IPS-NIHi7 (cell line): ENCODE results near the gene NMRK1.
A peak's percentile ranks its signal among the peaks of the same experiment; 100 is the strongest.

Experiments
- DNase-seq: peaks from one replicate; pipeline ENCODE4 v3.0.0; 2012; ENCODE audit warnings: mixed read lengths; ENCODE audit errors: extremely low spot score

Gene NMRK1

GRCh38 chr9:75102177-75102790 lies 14.3 kb upstream of the NMRK1 start:
- no peak for DNase-seq

GRCh38 chr9:75101004-75101588 lies 13.1 kb upstream of the NMRK1 start:
- DNase-seq, result no peak

GRCh38 chr9:75096796-75097195 lies 8.8 kb upstream of the NMRK1 start:
- no peak for DNase-seq

GRCh38 chr9:75092766-75093165 lies 4.8 kb upstream of the NMRK1 start:
- DNase-seq, result no peak

- DNase-seq, result no peak
Measured at GRCh38 chr9:75090579-75090978, 2.6 kb upstream of the NMRK1 start.

DNA sequence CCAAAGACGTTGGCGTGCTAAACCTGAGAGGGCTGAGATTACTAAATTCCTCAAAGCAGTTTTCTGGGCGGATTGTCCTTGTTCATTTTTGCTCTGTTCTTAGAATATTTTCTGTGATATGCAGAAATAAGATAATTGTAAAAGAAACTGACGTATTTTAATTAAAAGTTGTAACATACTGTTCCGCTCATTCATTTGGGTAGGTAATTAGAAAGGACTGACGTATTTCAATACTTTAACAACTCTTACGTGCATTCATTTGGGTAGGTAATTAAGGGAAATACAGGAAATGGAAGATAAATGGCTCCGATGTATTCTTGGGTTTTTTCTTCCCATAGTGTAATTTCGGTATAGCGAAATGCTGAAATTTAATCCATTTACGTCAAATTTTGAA lies 1.4 kb upstream of the NMRK1 start:
- DNase-seq, result no peak

GRCh38 chr9:75088646-75089372 lies 854 bp upstream of the NMRK1 start:
- peak; percentile 52 for DNase-seq

DNA sequence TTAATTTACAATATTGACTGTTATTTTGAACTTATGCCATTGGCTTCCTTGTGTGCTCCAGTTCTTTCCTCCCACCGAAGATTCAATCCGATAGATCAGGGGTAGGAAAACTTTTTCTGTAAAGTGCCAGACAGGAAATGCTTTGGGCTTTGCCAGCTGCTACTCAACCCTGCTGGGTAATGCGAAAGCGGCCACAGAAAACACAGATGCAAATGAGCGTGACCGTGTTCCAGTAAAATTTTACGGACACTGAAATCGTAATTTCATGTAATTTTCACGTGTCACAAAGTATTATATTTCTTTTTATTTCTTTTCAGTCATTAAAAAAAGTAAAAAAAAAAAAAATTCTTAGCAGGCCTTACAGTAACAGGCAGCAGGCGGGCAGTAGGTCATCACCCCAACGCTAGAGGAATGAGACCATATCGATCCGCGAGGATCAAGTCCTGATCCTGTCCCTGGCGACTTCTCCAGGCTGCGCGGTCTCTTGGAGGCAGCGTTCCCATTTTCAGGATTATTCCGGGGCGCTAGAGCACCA lies 599 bp downstream of the NMRK1 start:
- DNase-seq, result peak; percentile 13

DNA sequence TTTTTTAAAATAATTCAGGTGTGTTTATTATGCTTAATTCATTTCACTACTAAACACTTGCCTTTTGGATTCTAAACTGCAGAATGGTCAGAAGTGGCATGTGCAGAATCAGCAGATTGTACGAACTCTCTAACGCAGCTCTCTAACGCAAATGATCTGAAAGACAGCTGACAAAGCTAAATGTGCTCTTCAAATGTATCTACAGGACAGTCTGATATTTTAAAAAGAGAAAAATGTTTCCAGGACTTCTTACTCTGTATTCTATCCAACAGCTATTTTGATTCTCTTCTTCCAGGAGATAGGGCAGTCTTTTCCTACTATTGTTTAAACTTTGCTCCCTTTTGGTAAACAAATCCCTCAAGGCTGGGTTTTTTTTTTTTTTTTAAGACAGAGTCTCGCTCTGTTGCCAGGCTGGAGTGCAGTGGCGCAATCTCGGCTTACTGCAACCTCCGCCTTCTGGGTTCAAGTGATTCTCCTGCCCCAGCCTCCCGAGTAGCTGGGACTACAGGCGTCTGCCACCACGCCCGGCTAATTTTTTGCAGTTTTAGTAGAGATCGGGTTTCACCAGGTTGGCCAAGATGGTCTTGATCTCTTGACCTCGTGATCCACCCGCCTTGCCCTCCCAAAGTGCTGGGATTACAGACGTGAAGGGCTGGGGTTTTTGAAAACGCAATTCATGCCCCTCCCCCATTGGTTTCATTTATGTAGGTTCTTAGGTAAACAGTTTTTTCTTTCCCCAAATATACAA lies 1.2 kb downstream of the NMRK1 start:
- DNase-seq, result no peak

DNA sequence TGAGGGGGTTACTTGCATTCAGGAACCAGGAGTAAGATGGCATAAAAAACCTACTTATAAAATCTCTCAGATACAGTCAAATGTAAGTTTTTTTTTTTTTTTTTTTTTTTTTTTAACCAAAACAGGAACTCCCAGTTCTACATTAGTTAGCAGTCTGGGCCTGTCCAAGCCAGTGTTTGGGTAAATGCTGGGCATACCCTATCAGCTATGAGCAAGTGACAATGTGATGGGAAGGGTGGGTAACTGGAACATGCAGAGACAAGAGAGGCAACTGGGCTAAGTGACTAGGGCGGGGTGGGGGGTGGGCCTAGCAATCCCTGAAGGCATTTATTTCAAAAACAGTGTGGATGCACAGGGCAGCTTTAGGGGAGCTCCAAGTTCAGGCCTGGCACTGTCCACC lies 2.3 kb downstream of the NMRK1 start:
- no peak for DNase-seq

DNA sequence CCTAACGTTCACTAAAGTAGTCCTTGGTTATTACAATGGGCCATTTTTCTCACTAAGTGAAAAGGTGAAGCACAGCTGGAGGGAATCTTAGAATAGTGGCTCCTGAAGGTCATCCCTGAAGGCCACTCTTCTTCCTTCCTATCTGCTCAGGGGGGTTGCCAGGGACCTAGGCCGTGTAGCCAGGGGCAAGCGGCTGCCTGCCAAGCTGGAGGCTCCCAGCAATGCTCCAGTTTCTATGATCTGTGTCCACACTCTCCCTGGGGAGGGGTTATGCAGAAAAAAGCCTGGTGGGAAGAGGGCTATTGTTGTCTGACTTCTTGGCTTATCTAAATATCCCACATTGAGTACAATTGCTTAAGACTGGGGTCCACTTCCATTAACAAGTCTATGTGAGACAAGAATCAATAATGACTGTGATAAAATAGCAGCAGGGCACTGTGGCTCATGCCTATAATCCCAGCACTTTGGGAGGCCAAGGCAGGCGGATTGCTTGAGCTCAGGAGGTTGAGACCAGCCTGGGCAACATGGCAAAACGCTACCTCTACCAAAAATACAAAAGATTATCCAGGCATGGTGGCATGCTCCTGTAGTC lies 3.8 kb downstream of the NMRK1 start:
- DNase-seq, result no peak

- DNase-seq, result peak; percentile 51
Measured at GRCh38 chr9:75083188-75083970, 4.6 kb downstream of the NMRK1 start.

DNA sequence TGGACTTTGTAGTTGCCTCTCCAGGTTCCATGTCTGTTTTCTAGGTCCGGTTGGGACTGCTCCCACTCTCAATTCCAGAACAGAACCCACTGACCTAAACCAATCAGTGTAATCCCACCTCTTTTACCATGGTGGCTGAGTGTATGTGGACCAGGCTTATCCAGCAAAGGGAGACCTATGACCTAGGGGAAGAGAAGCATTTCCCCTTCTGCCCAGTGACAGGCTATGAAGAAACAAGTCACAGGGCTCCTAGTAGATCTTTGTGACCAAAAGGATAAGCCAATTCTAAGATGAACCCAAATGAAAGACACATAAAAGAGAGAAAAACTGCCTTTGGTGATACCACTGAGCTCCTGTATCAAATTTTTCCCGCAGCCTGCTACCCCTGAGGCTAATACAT lies 6.3 kb downstream of the NMRK1 start:
- no peak for DNase-seq

- no peak for DNase-seq
Measured at GRCh38 chr9:75072895-75073294, 15.1 kb downstream of the NMRK1 start.

- DNase-seq, result no peak
Measured at GRCh38 chr9:75071530-75072122, 16.3 kb downstream of the NMRK1 start.

GRCh38 chr9:75069171-75069570 lies 18.8 kb downstream of the NMRK1 start:
- DNase-seq, result no peak

- no peak for DNase-seq
Measured at GRCh38 chr9:75067894-75068293, 20.1 kb downstream of the NMRK1 start.

- DNase-seq, result no peak
Measured at GRCh38 chr9:75065510-75065909, 22.4 kb downstream of the NMRK1 start.

DNA sequence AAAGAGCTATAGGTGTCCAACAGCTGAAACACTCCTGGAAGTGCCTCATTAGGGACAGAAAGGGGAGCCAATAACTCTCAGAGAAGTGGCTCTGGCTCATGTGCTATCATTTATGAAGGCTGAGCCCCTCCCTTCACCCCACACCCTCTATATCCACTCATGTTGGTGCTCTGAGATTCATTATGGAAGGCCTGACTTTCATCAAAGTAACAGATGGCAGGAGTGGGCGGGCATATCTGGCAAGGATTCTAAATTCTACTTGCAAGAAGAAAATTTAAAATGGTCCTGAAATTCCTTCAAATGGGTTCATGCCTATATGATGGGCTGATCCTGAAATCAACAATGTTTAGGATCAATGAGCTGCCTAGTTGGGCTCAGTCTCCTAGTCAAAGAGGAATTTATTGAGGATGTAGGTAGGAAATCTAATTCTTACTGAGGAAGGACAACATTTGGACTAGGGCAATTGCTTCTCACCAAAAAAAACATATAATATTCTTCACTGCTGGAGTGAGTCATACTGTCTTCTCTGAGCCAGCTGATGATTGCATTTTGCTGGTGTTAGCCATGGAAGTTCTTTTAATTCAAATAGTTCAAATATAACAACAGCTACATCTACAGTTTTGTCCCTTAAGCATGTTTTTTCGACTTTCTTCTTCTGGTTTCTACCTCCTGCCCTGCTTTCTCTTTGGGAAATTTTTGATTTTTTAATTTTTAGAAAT lies 23.5 kb downstream of the NMRK1 start:
- no peak for DNase-seq
